HG03520 (cell line): Measurements from ENCODE around the gene LAMC3.
"Not testable (repeated sequence)": the region's sequence is repeated elsewhere in the genome, so short reads cannot be mapped to it uniquely, and the experiment has no call there.

Source experiments
- ATAC-seq: cut with Tn5 transposase; IDR thresholded peaks from one replicate; pipeline ENCODE4 v1.9.1; 2021; ENCODE audit warnings: mild to moderate bottlenecking, moderate library complexity; ENCODE audit not compliant: unreplicated experiment

The LAMC3 gene

GRCh38 chr9:130991778-130992681, 16.9 kb upstream of the LAMC3 start:
- no peak for ATAC-seq

GRCh38 chr9:130992682-130993032, 16.3 kb upstream of the LAMC3 start:
- no peak for ATAC-seq

GRCh38 chr9:130993303-130994030, 15.5 kb upstream of the LAMC3 start:
- no peak for ATAC-seq

- no peak for ATAC-seq
Measured at GRCh38 chr9:130994135-130995085, 14.6 kb upstream of the LAMC3 start.

DNA sequence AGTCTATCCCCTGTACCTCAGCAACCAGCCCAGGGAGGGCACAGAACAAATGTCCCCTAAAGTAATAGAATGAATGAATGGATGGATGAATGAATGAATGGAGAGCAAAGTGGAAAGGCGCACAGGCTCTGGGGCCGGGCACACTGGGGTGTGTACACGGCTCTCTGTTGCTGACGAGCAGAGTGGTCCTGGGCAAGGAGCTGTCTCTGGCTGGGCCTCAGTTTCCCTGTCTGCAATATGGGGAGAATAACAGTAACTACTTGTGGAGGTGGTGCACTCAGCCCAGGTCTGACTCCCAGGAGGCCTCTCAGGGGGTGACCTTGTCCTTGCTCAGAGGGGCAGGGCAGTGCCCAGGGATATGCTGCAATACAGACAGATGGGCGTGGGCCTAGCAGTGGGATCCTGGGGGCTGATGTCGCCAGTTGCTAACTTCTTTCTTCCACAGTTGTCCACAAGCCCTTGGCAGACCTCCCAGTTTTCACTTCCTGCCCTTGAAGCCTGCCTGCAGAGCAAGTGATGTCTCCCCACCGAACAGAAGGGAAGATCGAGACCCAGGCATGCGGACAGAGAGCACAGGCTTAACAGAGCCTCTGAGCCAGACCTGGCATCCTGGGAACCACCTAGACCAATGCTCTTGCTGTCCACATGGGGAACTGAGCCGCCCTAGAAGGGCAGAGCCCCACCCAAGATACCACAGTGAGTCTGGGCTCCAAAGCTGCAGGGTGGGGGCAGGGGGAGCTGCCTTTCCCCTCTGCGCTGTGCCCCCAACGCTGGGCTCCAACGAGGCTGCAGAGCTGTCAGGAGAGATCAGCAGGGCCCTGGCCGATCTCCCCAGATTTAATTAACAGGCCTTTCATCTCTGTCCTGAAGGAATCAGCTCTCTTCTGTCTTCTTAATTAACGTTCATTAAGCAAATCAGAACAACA, 13.6 kb upstream of the LAMC3 start:
- no peak for ATAC-seq

GRCh38 chr9:130996205-130996604, 12.8 kb upstream of the LAMC3 start:
- no peak for ATAC-seq

DNA sequence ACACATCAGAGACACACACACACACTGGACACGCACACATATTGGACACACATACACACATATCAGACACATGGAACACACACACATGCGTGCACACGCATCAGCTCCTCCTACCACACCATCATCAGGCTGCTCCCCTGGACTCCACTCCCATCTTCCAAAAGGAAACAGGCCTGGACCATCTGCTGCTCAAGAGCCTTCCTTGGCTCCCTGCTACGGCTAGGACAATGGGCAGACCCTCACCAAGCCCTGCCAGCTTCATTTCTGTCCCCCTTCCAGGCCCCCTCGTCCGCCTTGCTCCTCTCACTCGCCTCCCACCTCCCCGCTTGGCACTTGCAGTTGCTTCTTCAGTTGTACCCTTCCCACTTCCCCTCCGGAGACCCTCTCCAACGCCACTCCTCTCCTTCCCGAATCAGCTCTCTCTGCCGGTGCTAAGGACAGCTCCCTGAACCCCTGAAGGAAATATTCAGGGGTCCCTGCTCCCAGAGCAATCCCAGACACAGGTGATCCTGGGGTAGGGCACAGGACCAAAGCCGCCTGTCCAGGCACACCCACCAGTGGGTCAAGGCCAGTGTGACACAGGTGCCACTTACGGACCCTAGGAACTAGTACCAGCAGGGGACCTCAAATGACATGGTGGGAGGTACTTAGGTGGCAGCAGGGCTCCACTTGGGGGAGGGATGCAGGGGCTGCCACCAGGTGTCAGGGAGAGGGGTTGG, 12.1 kb upstream of the LAMC3 start:
- no peak for ATAC-seq

DNA sequence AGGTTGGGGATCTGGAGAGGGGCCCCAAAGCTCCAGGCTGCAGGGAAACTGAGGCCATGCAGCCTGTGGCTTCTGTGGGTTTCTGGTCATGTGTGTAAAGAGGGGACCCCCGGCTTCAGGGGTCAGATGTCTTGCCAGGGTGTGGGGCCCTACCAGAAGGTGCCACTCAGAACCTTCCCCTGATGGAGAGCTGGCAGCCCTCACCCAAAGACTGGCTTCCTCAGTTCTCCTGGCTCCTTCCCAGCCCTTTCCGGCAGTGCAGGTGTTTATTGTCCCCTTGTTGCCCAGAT, 11.6 kb upstream of the LAMC3 start:
- no peak for ATAC-seq

DNA sequence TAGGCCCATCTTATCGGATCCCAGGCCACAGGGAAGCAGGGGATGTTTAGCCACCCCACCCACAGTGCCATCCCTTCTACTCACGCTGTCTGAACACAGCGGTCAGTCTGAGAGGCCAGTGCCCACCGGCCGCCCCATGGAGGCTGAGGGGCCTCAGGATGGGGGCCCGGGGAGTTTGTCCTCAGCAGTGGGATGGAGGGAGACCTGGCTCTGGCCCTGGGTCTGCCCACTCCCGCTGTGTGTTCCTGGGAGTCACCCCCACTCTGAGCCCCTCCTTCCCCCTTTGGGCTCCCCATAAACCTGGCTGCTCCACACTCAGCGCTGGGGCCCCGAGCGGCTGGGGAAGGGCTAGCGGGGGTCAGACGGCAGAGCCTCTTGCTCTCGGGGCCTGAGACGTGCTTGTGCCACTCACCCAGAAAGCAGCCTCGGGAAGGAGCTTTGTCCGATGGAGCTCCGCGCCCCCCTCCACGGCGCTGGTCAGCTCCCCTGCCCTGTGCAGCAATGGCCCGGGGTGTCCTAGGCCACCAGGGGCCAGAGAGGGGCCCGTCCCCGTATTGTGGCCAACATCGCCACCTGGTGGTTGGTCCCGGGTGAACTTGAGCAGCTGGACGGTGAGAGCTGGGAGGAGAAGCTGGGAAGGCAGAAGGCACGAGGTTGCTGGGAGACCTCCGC, 10.9 kb upstream of the LAMC3 start:
- ATAC-seq = no peak

GRCh38 chr9:130998597-130999244, 10.3 kb upstream of the LAMC3 start:
- ATAC-seq = no peak

- no peak for ATAC-seq
Measured at GRCh38 chr9:130999245-130999623, 9.7 kb upstream of the LAMC3 start.

DNA sequence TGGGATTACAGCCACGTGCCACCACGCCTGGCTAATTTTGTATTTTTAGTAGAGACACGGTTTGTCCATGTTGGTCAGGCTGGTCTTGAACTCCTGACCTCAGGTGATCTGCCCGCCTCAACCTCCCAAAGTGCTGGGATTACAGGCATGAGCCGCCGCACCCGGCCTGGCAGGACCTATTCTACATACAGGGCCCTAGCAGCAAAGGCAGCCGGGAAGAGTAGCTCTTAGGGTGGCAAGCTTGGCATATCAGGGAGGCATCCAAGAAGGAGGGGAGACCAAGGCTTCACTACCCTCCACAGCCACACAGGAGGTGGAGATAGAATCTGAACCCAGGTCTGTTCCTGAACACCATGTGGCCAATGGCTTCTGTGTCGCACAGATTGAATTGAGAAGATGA, 8.4 kb upstream of the LAMC3 start:
- ATAC-seq = not testable (repeated sequence)

- ATAC-seq = no peak
Measured at GRCh38 chr9:131001021-131001420, 8.0 kb upstream of the LAMC3 start.

DNA sequence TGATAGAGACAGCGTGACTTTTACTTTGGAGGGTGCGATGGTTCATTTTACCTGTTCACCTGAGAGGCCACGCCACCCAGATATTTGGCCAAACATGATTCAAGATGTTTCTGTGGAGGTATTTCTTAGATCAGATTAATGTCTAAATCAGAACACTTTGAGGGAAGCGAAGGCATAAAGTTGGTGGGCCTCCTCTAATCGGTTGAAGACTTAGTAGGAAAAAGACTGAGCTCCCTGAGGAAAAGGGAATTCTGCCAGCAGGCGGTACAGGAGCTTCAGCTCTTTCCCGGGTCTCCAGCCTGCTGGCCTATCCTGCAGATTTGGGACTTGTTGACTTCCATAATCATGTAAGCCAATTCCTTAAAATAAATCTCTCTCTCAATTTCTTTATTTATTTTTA, 7.0 kb upstream of the LAMC3 start:
- ATAC-seq = no peak

DNA sequence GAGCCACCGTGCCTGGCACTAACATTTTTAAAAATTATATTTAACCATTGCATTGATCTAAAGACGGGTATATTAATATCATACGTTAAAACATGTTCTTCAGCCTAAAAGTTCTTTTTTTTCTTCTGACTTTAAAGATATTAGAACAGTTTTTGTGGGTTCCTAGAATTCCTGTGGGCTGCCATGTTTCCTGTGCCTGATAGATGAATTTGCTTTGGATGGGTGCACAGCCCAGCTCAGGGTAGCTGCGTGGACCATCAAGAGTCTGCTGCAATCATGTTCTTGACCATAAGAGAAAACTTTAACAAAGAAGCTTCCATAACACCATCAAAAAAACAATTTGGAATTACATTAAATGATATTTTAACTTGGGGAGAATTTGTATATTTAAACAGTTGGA, 2.4 kb upstream of the LAMC3 start:
- no peak for ATAC-seq

DNA sequence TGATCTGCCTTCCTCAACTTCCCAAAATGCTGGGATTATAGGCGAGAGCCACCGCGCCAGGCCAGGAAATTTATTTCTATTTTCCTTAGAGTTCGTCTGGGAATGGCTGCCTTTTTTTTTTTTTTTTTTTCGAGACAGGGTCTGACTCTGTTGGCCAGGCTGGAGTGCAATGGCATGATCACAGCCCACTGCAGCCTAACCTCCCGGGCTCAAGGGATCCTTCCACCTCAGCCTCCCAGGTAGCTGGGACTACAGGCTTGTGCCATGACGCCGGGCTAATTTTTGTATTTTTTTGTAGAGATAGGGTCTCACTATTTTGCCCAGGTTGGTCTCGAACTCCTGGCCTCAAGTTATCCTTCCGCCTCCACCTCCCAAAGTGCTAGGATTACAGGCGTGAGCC, 888 bp upstream of the LAMC3 start:
- ATAC-seq = no peak

GRCh38 chr9:131008563-131008908, 438 bp upstream of the LAMC3 start:
- no peak for ATAC-seq

- no peak for ATAC-seq
Measured at GRCh38 chr9:131010482-131011273, 1.7 kb downstream of the LAMC3 start.
